Immature natural killer cell (primary cell): Measurements from ENCODE around the gene MMS19. TPM values are rescaled to one million over a fixed set of nuclear protein-coding genes. Genes with fewer than 3 reads are reported as not detected.
"Not testable (repeated sequence)": the region's sequence is repeated elsewhere in the genome, so short reads cannot be mapped to it uniquely, and the experiment has no call there.

Experiments
- DNase-seq, 3 donors: peaks; one replicate each; pipeline ENCODE4 v3.0.0; 2022; ENCODE audit warnings: mixed read lengths in 1 of 3
- H3K27ac Mint-ChIP-seq, 6 donors: one replicate each; pipeline ENCODE4 v1.8.0; 2020; ENCODE audit warnings: mixed read lengths in 6 of 6, mild to moderate bottlenecking in 5 of 6, inconsistent platforms in 4 of 6, moderate library complexity in 3 of 6
- H3K27me3 Mint-ChIP-seq, 3 donors: one replicate each; pipeline ENCODE4 v1.8.0; 2020 to 2021; ENCODE audit warnings: low read depth in 3 of 3, mild to moderate bottlenecking in 3 of 3, mixed read lengths in 3 of 3, moderate library complexity in 3 of 3, inconsistent platforms in 1 of 3
- H3K36me3 Mint-ChIP-seq, 3 donors: one replicate each; pipeline ENCODE4 v1.8.0; 2020; ENCODE audit warnings: mixed read lengths in 3 of 3, inconsistent platforms in 2 of 3, mild to moderate bottlenecking in 2 of 3
- H3K4me1 Mint-ChIP-seq, 2 donors: one replicate each; pipeline ENCODE4 v1.8.0; 2020; ENCODE audit warnings: inconsistent platforms in 2 of 2, mild to moderate bottlenecking in 2 of 2, mixed read lengths in 2 of 2, moderate library complexity in 1 of 2
- H3K4me3 Mint-ChIP-seq, 5 donors: one replicate each; pipeline ENCODE4 v1.8.0; 2020; ENCODE audit warnings: mild to moderate bottlenecking in 5 of 5, mixed read lengths in 5 of 5, inconsistent platforms in 3 of 5, moderate library complexity in 3 of 5
- H3K9me3 Mint-ChIP-seq, 6 donors: one replicate each; pipeline ENCODE4 v1.8.0; 2020; ENCODE audit warnings: mild to moderate bottlenecking in 6 of 6, mixed read lengths in 6 of 6, inconsistent platforms in 4 of 6, moderate library complexity in 3 of 6
- polyA plus RNA-seq, 3 donors: library from polyadenylated mRNA; unstranded; fragments of 300-500 nt; fragmentation: Illumina TruSeq; gene quantifications; one replicate each; pipeline ENCODE4 v1.2.3, GENCODE V29; 2021

MMS19 gene
- polyA plus RNA-seq, 3 donors from 2014 or later: 21.8 to 32.0 (median 29.6) TPM

- H3K27ac Mint-ChIP-seq: no peak overlapping the region
- H3K36me3 Mint-ChIP-seq: peaks cover 4 to 22% (median 10%) of the 10 kb centered on the region in 3 donors
- H3K9me3 Mint-ChIP-seq: no peaks in the 10 kb centered on the region
- DNase-seq: no peak
- no peak overlapping the region for H3K4me3 Mint-ChIP-seq
- H3K27me3 Mint-ChIP-seq: no peaks in the 10 kb centered on the region
- H3K4me1 Mint-ChIP-seq: peaks cover 0 to 3% of the 10 kb centered on the region in 2 donors
These were observed 64.2 kb downstream of the MMS19 start for GRCh38 chr10:97434055-97434454.

- Mint-ChIP-seq H3K4me1 (peaks cover 31 to 39% of the 10 kb centered on the region in 2 donors), H3K27ac (peak overlapping the region in 5 of 6 donors; percentile 58 to 85 (median 71)), H3K4me3 (peak overlapping the region; percentile 9 to 80 (median 44)), H3K9me3 (no peaks in the 10 kb centered on the region), H3K27me3 (peaks cover 3 to 6% (median 5%) of the 10 kb centered on the region in 3 donors), H3K36me3 (peaks cover 0 to 10% (median 4%) of the 10 kb centered on the region in 3 donors)
- DNase-seq: no peak
These were observed 69.6 kb downstream of the MMS19 start for GRCh38 chr10:97428572-97428981.

- no peak for DNase-seq
- Mint-ChIP-seq H3K27ac (peak overlapping the region; percentile 66 to 95 (median 72)), H3K4me1 (peaks cover 33 to 39% of the 10 kb centered on the region in 2 donors), H3K9me3 (no peaks in the 10 kb centered on the region), H3K36me3 (peaks cover 3 to 10% (median 4%) of the 10 kb centered on the region in 3 donors), H3K27me3 (peaks cover 3 to 6% (median 5%) of the 10 kb centered on the region in 3 donors), H3K4me3 (peak overlapping the region; percentile 88 to 95 (median 92))
These were observed 70.5 kb downstream of the MMS19 start for GRCh38 chr10:97427571-97428179.

GRCh38 chr10:97426776-97427570 lies 71.2 kb downstream of the MMS19 start:
- H3K4me1 Mint-ChIP-seq: peaks cover 33 to 39% of the 10 kb centered on the region in 2 donors
- H3K4me3 Mint-ChIP-seq: peak overlapping the region; percentile 88 to 95 (median 92)
- H3K27me3 Mint-ChIP-seq: peaks cover 3 to 6% (median 5%) of the 10 kb centered on the region in 3 donors
- DNase-seq: no peak
- peak overlapping the region; percentile 74 to 95 (median 89) for H3K27ac Mint-ChIP-seq
- peaks cover 2 to 7% (median 3%) of the 10 kb centered on the region in 3 donors for H3K36me3 Mint-ChIP-seq
- H3K9me3 Mint-ChIP-seq: no peaks in the 10 kb centered on the region

DNA sequence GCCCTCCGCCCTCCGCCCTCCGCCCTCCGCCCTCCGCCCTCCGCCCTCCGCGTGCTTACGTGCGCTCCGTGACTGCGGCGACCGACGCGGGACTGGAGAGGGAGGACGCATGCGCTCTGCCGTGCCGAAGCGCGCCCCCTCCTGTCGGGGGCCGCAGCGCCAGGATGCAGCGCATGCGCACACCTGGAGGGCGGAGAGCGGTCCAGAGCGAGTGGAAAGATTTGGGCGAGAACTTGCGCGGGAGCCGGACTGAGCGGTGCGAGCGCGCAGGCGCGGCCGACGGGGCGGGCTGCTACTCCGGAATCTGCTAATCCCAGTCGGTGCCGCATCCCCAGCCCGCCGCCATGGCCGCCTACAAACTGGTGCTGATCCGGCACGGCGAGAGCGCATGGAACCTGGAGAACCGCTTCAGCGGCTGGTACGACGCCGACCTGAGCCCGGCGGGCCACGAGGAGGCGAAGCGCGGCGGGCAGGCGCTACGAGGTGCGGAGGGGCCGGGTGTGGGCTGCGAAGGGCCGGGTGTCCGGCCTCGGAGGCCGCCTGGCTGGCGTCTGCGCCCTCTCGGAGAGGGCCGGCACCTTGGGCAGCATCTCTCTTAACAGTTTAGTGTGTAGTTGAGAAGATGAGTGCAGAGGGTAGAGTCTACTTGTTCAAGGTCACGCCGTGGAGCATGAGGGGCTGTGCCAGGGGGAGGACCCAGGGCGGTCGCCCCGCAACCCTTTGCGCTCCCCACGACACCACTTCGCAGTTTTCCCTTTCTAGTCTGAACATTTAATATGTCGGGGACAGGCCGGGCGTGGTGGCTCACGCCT lies 72.1 kb downstream of the MMS19 start, which contains the start of gene PGAM1:
TSS of gene PGAM1 (plus strand) at position 228 of the 812 bp plus-strand sequence. CDS start at position 345, 117 bp downstream.
- H3K36me3 Mint-ChIP-seq: peaks cover 0 to 5% (median 3%) of the 10 kb centered on the region in 3 donors
- DNase-seq: peak; percentile 98
- H3K27ac Mint-ChIP-seq: peak within 1 kb of the TSS; percentile 88 to 98 (median 90)
- H3K4me3 Mint-ChIP-seq: peak within 1 kb of the TSS; percentile 88 to 95 (median 92)
- peaks cover 33 to 39% of the 10 kb centered on the region in 2 donors for H3K4me1 Mint-ChIP-seq
- H3K9me3 Mint-ChIP-seq: no peaks in the 10 kb centered on the region
- H3K27me3 Mint-ChIP-seq: peaks cover 3 to 6% (median 5%) of the 10 kb centered on the region in 3 donors

DNA sequence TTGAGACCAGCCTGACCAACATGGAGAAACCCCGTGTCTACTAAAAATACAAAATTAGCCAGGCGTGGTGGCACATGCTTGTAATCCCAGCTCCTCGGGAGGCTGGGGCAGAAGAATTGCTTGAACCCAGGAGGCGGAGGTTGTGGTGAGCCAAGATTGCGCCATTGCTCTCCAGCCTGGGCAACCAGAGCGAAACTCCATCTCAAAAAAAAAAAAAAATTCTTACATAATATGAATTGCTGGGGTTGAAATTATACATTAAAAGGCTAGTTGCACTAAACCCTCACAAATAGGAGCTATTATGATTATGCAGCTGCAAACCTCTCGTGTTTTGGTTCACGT lies 74.5 kb downstream of the MMS19 start:
- Mint-ChIP-seq H3K4me3 (peak overlapping the region in 1 of 5 donors; percentile 51), H3K4me1 (peaks cover 39 to 48% of the 10 kb centered on the region in 2 donors), H3K27ac (peak overlapping the region in 4 of 6 donors; percentile 45 to 70 (median 51))
- not testable (repeated sequence) for H3K27me3 Mint-ChIP-seq, H3K36me3 Mint-ChIP-seq, H3K9me3 Mint-ChIP-seq, DNase-seq

GRCh38 chr10:97416565-97416964 lies 81.7 kb downstream of the MMS19 start:
- H3K4me3 Mint-ChIP-seq: peak overlapping the region in 3 of 5 donors; percentile 5 to 42 (median 18)
- H3K36me3 Mint-ChIP-seq: no peaks in the 10 kb centered on the region
- peak overlapping the region; percentile 58 to 89 (median 75) for H3K27ac Mint-ChIP-seq
- peaks cover 10 to 31% (median 13%) of the 10 kb centered on the region in 3 donors for H3K27me3 Mint-ChIP-seq
- H3K9me3 Mint-ChIP-seq: no peaks in the 10 kb centered on the region
- DNase-seq: no peak
- peaks cover 58 to 64% of the 10 kb centered on the region in 2 donors for H3K4me1 Mint-ChIP-seq

- H3K9me3 Mint-ChIP-seq: no peaks in the 10 kb centered on the region
- H3K4me1 Mint-ChIP-seq: peaks cover 47 to 52% of the 10 kb centered on the region in 2 donors
- peak overlapping the region; percentile 86 to 96 (median 89) for H3K27ac Mint-ChIP-seq
These were observed 85.3 kb downstream of the MMS19 start for GRCh38 chr10:97412891-97413304.

DNA sequence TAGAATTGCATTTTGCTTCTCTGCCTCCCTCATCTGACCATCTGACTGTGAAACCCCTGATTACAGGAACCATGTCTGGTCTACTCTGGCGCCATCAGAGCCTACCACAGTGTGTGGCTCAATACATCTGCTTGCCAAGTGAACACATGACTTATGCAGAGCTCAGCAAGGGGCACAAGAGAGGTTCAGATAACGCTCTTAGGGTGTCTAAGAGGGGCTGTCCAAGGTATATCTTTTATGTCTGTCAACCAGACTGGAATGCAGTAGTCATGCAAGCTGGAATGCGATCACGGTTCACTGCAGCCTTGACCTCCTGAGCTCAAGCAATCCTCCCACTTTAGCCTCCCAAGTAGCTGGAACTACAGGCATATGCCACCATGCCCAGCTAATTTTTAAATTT lies 86.8 kb downstream of the MMS19 start:
- Mint-ChIP-seq H3K27ac (peak overlapping the region in 1 of 6 donors; percentile 40), H3K4me1 (peaks cover 47 to 48% of the 10 kb centered on the region in 2 donors), H3K36me3 (no peaks in the 10 kb centered on the region), H3K9me3 (no peaks in the 10 kb centered on the region), H3K4me3 (no peak overlapping the region), H3K27me3 (peaks cover 10 to 25% (median 13%) of the 10 kb centered on the region in 3 donors)
- DNase-seq: no peak

More at GRCh38 chr10:97412891-97413304, 85.3 kb downstream of the MMS19 start:
- Mint-ChIP-seq H3K36me3 (no peaks in the 10 kb centered on the region), H3K27me3 (peaks cover 10 to 25% (median 13%) of the 10 kb centered on the region in 3 donors), H3K4me3 (peak overlapping the region in 4 of 5 donors; percentile 1 to 58 (median 47))
- DNase-seq: no peak

DNA sequence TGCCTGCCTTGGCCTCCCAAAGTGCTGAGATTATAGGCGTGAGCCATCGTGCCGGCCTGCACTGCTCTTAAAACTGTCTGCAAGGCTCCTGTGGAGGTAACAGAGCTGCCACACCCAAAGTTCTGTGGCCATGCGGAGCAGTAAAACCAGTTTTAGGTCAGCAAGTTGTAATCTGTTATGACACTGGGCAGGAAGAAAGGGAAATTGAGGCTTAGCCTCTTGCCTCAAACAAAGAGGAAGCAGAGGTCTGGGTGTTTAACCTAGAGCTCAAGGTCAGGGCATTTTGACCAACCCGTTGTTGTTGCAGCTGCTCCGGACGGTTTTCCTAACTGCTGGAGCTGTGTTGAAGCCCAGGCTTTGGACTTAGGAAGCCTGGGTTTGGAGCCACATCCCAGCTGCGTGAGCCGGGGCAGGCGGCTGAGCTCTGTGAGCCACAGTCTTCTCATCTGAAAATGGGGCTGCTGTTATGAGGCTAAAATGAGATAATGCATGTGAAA lies 89.7 kb downstream of the MMS19 start:
- Mint-ChIP-seq H3K9me3 (no peaks in the 10 kb centered on the region), H3K4me1 (peaks cover 22 to 28% of the 10 kb centered on the region in 2 donors), H3K36me3 (no peaks in the 10 kb centered on the region), H3K4me3 (peak overlapping the region in 3 of 5 donors; percentile 7 to 54 (median 32)), H3K27me3 (peaks cover 0 to 2% (median 0%) of the 10 kb centered on the region in 3 donors), H3K27ac (peak overlapping the region; percentile 21 to 84 (median 60))
- DNase-seq: no peak
